ENCODE data around the gene FANCB. TPM values are rescaled to one million over a fixed set of nuclear protein-coding genes. Genes with fewer than 3 reads are reported as not detected.

FANCB gene
- total and polyA plus RNA-seq, 2 of the 13 experiments (the other 11 are each of a cell fraction or from before 2014, with no cell fraction given): 1.0 to 5.8 TPM

GRCh38 chrX:14872851-14873675 is at the start of gene FANCB, which contains the start of gene MOSPD2 (continued):
- TF ChIP-seq ZNF318 (CRISPR knock-in tag; IDR thresholded peaks at IDR 0.05) (no peak), JUNB (CRISPR knock-in tag; IDR thresholded peaks at IDR 0.05; ENCODE audit: borderline replicate concordance) (no peak), AKNA (CRISPR knock-in tag; IDR thresholded peaks at IDR 0.05; ENCODE audit: borderline replicate concordance) (no peak), KLF16 (CRISPR knock-in tag; IDR thresholded peaks at IDR 0.05) (0 out of 4 replicates have a peak, but pooled peaks of 1 of the 2 experiments have one; percentile 45), SP1 (IDR thresholded peaks at IDR 0.05) (no peak), SP1 (CRISPR knock-in tag; IDR thresholded peaks at IDR 0.05) (no peak; the same call in 1 of the 2 replicates), NRL (CRISPR knock-in tag; IDR thresholded peaks at IDR 0.05; ENCODE audit: borderline replicate concordance) (no peak), ZNF235 (CRISPR knock-in tag; IDR thresholded peaks at IDR 0.05; ENCODE audit: borderline replicate concordance) (no peak), ZNF326 (CRISPR knock-in tag; IDR thresholded peaks at IDR 0.05; ENCODE audit: borderline replicate concordance) (no peak), ZNF598 (CRISPR knock-in tag; IDR thresholded peaks at IDR 0.05; ENCODE audit: borderline replicate concordance) (no peak), ZNF773 (CRISPR knock-in tag; IDR thresholded peaks at IDR 0.05; ENCODE audit: borderline replicate concordance) (no peak)
- TF ChIP-seq, protein P1, sequence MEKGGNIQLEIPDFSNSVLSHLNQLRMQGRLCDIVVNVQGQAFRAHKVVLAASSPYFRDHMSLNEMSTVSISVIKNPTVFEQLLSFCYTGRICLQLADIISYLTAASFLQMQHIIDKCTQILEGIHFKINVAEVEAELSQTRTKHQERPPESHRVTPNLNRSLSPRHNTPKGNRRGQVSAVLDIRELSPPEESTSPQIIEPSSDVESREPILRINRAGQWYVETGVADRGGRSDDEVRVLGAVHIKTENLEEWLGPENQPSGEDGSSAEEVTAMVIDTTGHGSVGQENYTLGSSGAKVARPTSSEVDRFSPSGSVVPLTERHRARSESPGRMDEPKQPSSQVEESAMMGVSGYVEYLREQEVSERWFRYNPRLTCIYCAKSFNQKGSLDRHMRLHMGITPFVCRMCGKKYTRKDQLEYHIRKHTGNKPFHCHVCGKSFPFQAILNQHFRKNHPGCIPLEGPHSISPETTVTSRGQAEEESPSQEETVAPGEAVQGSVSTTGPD (CRISPR knock-in tag; IDR thresholded peaks at IDR 0.05): no peak
